A549 (cell line): Measurements from ENCODE around the gene DPYD. TPM values are rescaled to one million over a fixed set of nuclear protein-coding genes. Genes with fewer than 3 reads are reported as not detected.

Experiments used
- ATAC-seq, 2 experiments: fragments of 200-7000 bp in 1 of 2; fragments of >200 bp in 1 of 2; cut with Nextera tagmentation in 1 of 2; cut with Tn5 transposase in 1 of 2; 3 replicates each; pipeline versions ENCODE4 v1.8.0 to v1.9.1; 2018 to 2020; ENCODE audit warnings: mild to moderate bottlenecking in 1 of 2, moderate library complexity in 1 of 2
- CTCF ChIA-PET: fragments of 300-600 bp; sonication (Branson Sonifier 250); formaldehyde crosslinking; extraction: SDS; loops from one replicate; lab custom pipeline; 2021; ENCODE audit warnings: antibody characterized with exemption, inconsistent platforms; lab: Yijun Ruan, JAX
- POLR2A ChIA-PET: fragments of 350-600 bp; formaldehyde crosslinking; extraction: SDS; loops from one replicate; lab custom pipeline; 2021; ENCODE audit warnings: antibody characterized with exemption, inconsistent platforms; lab: Yijun Ruan, JAX
- DNase-seq, 2 experiments: peaks; one replicate each; pipeline versions ENCODE4 v3.0.0 to v3.0.0-alpha.2; 2011 to 2016; ENCODE audit warnings: low read depth in 1 of 2, low spot score in 1 of 2
- FAIRE-seq: peaks from 2 replicates; lab custom pipeline; 2011; peaks lifted over from hg19 to GRCh38; lab: Jason Lieb, UNC
- H3K27ac ChIP-seq, 2 experiments: fragments of >200 bp; sonication (Bioruptor Twin); formaldehyde crosslinking; 3 replicates each; pipeline ENCODE4 v1.5.1; 2016 to 2017
- H3K4me1 ChIP-seq: fragments of >200 bp; sonication (Bioruptor Twin); formaldehyde crosslinking; 3 replicates; pipeline ENCODE4 v1.6.1; 2016
- H3K4me2 ChIP-seq: fragments of >200 bp; sonication (Bioruptor Twin); formaldehyde crosslinking; 3 replicates; pipeline ENCODE4 v1.6.1; 2016
- H3K4me3 ChIP-seq: fragments of >200 bp; sonication (Bioruptor Twin); formaldehyde crosslinking; 3 replicates; pipeline ENCODE4 v1.5.1; 2016
- H3K9me3 ChIP-seq: fragments of >200 bp; sonication (Bioruptor Twin); formaldehyde crosslinking; 3 replicates; pipeline ENCODE4 v1.6.1; 2016
- CBX8 ChIP-seq: fragments of 200-600 bp; sonication (generic); IDR thresholded peaks from 2 replicates; pipeline ENCODE4 v1.6.1; 2016
- CHD2 ChIP-seq: fragments of 150-350 bp; IDR thresholded peaks from 2 replicates; pipeline ENCODE4 v1.6.1; 2014; ENCODE audit warnings: low read length; ENCODE audit not compliant: partially characterized antibody
- EHMT2 ChIP-seq: fragments of 200-600 bp; sonication (generic); IDR thresholded peaks from 2 replicates; pipeline ENCODE4 v1.6.1; 2016; ENCODE audit warnings: antibody characterized with exemption, low read depth, mild to moderate bottlenecking, moderate library complexity
- ESRRA ChIP-seq: fragments of 150-350 bp; IDR thresholded peaks from 2 replicates; pipeline ENCODE4 v1.6.1; 2014; ENCODE audit warnings: mild to moderate bottlenecking, low read length, borderline replicate concordance
- FOSL2 ChIP-seq, 2 experiments: fragments of 450-650 bp in 1 of 2; fragments of >200 bp in 1 of 2; sonication (Bioruptor Twin) in 1 of 2; formaldehyde crosslinking; IDR thresholded peaks; 2 replicates each; pipeline versions ENCODE4 v1.5.0 to v1.6.1; 2016 to 2020; ENCODE audit warnings: mild to moderate bottlenecking in 1 of 2, moderate library complexity in 1 of 2
- GATA3 ChIP-seq: IDR thresholded peaks from 2 replicates; pipeline ENCODE4 v1.6.1; 2012; ENCODE audit warnings: borderline replicate concordance
- HEYL ChIP-seq: fragments of 250-450 bp; sonication (Bioruptor Pico); IDR thresholded peaks from 2 replicates; pipeline ENCODE4 v1.8.0; 2021; ENCODE audit warnings: mild to moderate bottlenecking, moderate library complexity
- HOXA7 ChIP-seq: fragments of 250-450 bp; sonication (Bioruptor Pico); IDR thresholded peaks from 2 replicates; pipeline ENCODE4 v1.5.0; 2020; ENCODE audit warnings: mild to moderate bottlenecking, moderate library complexity
- HOXB5 ChIP-seq: fragments of 250-450 bp; sonication (Bioruptor Pico); IDR thresholded peaks from 2 replicates; pipeline ENCODE4 v1.5.0; 2020; ENCODE audit warnings: mild to moderate bottlenecking, moderate library complexity
- KDM1A ChIP-seq: fragments of 200-600 bp; sonication (generic); IDR thresholded peaks from 2 replicates; pipeline ENCODE4 v1.6.1; 2016; ENCODE audit warnings: low read depth, mild to moderate bottlenecking
- NFE2L2 ChIP-seq: fragments of 150-350 bp; conservative IDR thresholded peaks from 2 replicates; pipeline ENCODE4 v1.6.1; 2014; ENCODE audit warnings: low read length
- RAD21 ChIP-seq, 2 experiments: fragments of >200 bp in 1 of 2; sonication (Bioruptor Twin) in 1 of 2; formaldehyde crosslinking in 1 of 2; IDR thresholded peaks in 1 of 2; conservative IDR thresholded peaks in 1 of 2; 2 replicates in 1 of 2; 3 replicates in 1 of 2; pipeline ENCODE4 v1.6.1; 2012 to 2018; ENCODE audit warnings: inconsistent platforms in 1 of 2
- RARB ChIP-seq: fragments of 250-450 bp; sonication (Bioruptor Pico); IDR thresholded peaks from 2 replicates; pipeline ENCODE4 v1.8.0; 2021; ENCODE audit warnings: mild to moderate bottlenecking, moderate library complexity
- RCOR1 ChIP-seq: fragments of 150-350 bp; IDR thresholded peaks from 2 replicates; pipeline ENCODE4 v1.6.1; 2014; ENCODE audit warnings: antibody characterized with exemption, low read length, low read depth
- RNF2 ChIP-seq: fragments of 200-600 bp; sonication (generic); IDR thresholded peaks from 2 replicates; pipeline ENCODE4 v1.6.1; 2016; ENCODE audit warnings: low read depth, mild to moderate bottlenecking, antibody characterized with exemption, moderate library complexity, borderline replicate concordance
- SMC3 ChIP-seq: fragments of >200 bp; sonication (Bioruptor Twin); formaldehyde crosslinking; IDR thresholded peaks from 3 replicates; pipeline ENCODE4 v1.6.1; 2018; ENCODE audit warnings: inconsistent platforms
- TFCP2L1 ChIP-seq: fragments of 250-450 bp; sonication (Bioruptor Pico); IDR thresholded peaks from 2 replicates; pipeline ENCODE4 v1.5.0; 2021; ENCODE audit warnings: mild to moderate bottlenecking
- ZFP36 ChIP-seq: fragments of 450-650 bp; IDR thresholded peaks from 2 replicates; pipeline ENCODE4 v1.6.1; 2014; ENCODE audit warnings: borderline replicate concordance; ENCODE audit not compliant: partially characterized antibody
- WGBS: methylation state at CpG from one replicate; pipeline ENCODE4 v1.1.6; 2017; ENCODE audit errors: missing lambda C conversion rate; 5-methylcytosine and 5-hydroxymethylcytosine counted together
- polyA plus RNA-seq, 4 experiments: library from polyadenylated mRNA; depleted of rRNA in 3 of 4; stranded (reverse); fragments of >200 nt; fragmentation: RNase III in 1 of 4; extraction: RNeasy Plus Mini Kit Qiagen cat#74134 plus additional on column Dnase treatment in 1 of 4; gene quantifications; 2 replicates in 3 of 4; 3 replicates in 1 of 4; pipeline ENCODE4 v1.2.3, GENCODE V29; 2011 to 2017
- TF ChIP-seq, protein P1 (sequence below): fragments of >200 bp; sonication (Bioruptor Twin); formaldehyde crosslinking; IDR thresholded peaks from 3 replicates; pipeline ENCODE4 v1.5.1; 2016
- TF ChIP-seq, protein P2 (sequence below): fragments of 200-600 bp; sonication (generic); IDR thresholded peaks from 2 replicates; pipeline ENCODE4 v1.6.1; 2016; ENCODE audit warnings: antibody characterized with exemption, mild to moderate bottlenecking, moderate library complexity
- TF ChIP-seq, protein P3 (sequence below): IDR thresholded peaks from 2 replicates; pipeline ENCODE4 v1.6.1; 2012; ENCODE audit warnings: low read depth, borderline replicate concordance
- TF ChIP-seq, protein P4 (sequence below): fragments of 450-650 bp; IDR thresholded peaks from 2 replicates; pipeline ENCODE4 v1.6.1; 2014; ENCODE audit warnings: antibody characterized with exemption
- TF ChIP-seq, protein P5 (sequence below): fragments of 250-450 bp; sonication (Bioruptor Pico); IDR thresholded peaks from 2 replicates; pipeline ENCODE4 v1.5.0; 2021; ENCODE audit warnings: mild to moderate bottlenecking, moderate library complexity, borderline replicate concordance

DPYD gene
- polyA plus RNA-seq, 2 of the 4 experiments (the other 2 are of a cell fraction), result 5.9 to 7.5 TPM

DNA sequence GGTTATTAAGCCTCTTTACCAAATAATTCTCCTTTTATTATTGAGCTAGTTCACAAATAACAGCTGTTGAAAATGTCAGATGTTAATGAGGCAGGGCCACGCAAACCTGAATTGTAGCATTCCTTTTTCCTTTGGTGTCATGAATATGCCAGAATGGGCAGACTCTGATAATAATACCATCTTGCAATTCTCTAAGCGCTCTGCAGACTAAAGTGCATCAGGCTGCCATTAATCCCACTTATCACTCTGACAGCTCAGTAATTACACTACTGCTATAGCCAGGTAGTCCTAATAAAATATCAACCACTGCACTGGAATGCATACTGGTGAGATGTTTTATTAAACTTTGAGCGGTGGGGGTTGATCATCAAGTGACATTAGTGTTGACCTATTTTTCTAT lies 177.7 kb downstream of the DPYD start (continued):
- no peak for TF ChIP-seq ZFP36
- no peak for TF ChIP-seq NFE2L2
- TF ChIP-seq SMC3, result no peak
- TF ChIP-seq HOXA7 (CRISPR knock-in tag), result no peak
- TF ChIP-seq RCOR1, result no peak
- no peak for TF ChIP-seq FOSL2 (IDR thresholded peaks at IDR 0.05)
- no peak for TF ChIP-seq FOSL2 (CRISPR knock-in tag; IDR thresholded peaks at IDR 0.05)
- TF ChIP-seq RAD21 (conservative IDR thresholded peaks at IDR 0.05 in 1 of 2, IDR thresholded peaks at IDR 0.05 in 1 of 2), result no peak
- TF ChIP-seq, all 56 proteins: peak for 0

DNA sequence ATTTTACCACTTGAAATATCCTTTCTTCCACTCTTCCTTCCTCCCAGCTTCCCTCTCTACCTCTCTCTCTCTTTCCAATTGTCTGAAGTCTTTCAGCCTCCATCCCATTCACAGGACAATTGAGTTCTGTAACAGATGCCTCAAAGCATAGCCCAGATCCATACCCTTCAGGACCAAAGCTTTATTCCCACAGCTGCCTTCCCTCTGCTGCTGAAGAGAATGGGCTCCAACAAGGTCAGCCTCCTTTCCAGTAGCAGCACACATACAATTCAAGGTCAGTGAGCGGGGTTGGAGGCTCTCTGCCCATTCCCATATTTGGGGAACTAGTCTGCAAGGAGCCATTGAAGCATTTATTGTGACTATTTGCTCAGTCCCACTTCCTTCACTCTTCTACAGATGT lies 179.9 kb downstream of the DPYD start:
- Histone ChIP-seq H3K4me1 (no peaks in the 10 kb centered on the region), H3K4me2 (no peak overlapping the region), H3K27ac (no peak overlapping the region), H3K9me3 (no peaks in the 10 kb centered on the region), H3K4me3 (no peak overlapping the region)
- CTCF ChIA-PET, result no interaction called here
- 67% methylated on average over 1 of the region's 1 CpG for WGBS
- no peak for TF ChIP-seq CBX8
- no peak for TF ChIP-seq RNF2
- TF ChIP-seq, protein P1, sequence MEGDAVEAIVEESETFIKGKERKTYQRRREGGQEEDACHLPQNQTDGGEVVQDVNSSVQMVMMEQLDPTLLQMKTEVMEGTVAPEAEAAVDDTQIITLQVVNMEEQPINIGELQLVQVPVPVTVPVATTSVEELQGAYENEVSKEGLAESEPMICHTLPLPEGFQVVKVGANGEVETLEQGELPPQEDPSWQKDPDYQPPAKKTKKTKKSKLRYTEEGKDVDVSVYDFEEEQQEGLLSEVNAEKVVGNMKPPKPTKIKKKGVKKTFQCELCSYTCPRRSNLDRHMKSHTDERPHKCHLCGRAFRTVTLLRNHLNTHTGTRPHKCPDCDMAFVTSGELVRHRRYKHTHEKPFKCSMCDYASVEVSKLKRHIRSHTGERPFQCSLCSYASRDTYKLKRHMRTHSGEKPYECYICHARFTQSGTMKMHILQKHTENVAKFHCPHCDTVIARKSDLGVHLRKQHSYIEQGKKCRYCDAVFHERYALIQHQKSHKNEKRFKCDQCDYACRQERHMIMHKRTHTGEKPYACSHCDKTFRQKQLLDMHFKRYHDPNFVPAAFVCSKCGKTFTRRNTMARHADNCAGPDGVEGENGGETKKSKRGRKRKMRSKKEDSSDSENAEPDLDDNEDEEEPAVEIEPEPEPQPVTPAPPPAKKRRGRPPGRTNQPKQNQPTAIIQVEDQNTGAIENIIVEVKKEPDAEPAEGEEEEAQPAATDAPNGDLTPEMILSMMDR, result no peak
- TF ChIP-seq HOXB5 (CRISPR knock-in tag), result no peak
- TF ChIP-seq HOXA7 (CRISPR knock-in tag), result no peak
- TF ChIP-seq, protein P2, sequence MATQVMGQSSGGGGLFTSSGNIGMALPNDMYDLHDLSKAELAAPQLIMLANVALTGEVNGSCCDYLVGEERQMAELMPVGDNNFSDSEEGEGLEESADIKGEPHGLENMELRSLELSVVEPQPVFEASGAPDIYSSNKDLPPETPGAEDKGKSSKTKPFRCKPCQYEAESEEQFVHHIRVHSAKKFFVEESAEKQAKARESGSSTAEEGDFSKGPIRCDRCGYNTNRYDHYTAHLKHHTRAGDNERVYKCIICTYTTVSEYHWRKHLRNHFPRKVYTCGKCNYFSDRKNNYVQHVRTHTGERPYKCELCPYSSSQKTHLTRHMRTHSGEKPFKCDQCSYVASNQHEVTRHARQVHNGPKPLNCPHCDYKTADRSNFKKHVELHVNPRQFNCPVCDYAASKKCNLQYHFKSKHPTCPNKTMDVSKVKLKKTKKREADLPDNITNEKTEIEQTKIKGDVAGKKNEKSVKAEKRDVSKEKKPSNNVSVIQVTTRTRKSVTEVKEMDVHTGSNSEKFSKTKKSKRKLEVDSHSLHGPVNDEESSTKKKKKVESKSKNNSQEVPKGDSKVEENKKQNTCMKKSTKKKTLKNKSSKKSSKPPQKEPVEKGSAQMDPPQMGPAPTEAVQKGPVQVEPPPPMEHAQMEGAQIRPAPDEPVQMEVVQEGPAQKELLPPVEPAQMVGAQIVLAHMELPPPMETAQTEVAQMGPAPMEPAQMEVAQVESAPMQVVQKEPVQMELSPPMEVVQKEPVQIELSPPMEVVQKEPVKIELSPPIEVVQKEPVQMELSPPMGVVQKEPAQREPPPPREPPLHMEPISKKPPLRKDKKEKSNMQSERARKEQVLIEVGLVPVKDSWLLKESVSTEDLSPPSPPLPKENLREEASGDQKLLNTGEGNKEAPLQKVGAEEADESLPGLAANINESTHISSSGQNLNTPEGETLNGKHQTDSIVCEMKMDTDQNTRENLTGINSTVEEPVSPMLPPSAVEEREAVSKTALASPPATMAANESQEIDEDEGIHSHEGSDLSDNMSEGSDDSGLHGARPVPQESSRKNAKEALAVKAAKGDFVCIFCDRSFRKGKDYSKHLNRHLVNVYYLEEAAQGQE, result no peak
- TF ChIP-seq, protein P3, sequence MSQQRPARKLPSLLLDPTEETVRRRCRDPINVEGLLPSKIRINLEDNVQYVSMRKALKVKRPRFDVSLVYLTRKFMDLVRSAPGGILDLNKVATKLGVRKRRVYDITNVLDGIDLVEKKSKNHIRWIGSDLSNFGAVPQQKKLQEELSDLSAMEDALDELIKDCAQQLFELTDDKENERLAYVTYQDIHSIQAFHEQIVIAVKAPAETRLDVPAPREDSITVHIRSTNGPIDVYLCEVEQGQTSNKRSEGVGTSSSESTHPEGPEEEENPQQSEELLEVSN, result no peak
- no peak for TF ChIP-seq HEYL (CRISPR knock-in tag)
- no peak for ATAC-seq
- POLR2A ChIA-PET, result no interaction called here
- no peak for FAIRE-seq
- no peak for DNase-seq

DNA sequence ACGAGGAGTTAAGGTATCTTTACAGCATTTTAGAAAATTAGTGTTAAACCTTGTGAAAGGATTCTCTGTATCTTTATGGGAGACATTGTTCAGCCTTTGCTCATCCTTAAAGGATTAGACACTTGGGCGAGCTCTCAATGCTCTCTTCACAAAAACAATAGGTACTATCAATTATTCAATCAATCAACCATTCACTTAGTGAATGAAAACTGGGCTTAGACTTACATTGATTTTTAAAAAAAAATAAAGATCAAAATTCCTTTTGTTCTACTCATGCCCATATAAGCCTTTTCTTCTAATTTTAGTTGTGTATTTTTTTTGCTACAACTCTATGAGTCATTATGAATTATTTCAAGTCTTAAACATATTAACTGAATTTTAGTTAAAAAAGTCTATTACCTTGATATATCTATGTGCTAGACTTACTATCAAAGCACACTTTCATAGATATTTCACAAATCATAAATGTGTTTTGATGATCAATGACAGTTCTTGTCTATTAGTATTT lies 181.2 kb downstream of the DPYD start:
- no peak for DNase-seq
- Histone ChIP-seq H3K9me3 (no peaks in the 10 kb centered on the region), H3K4me1 (no peaks in the 10 kb centered on the region), H3K4me3 (no peak overlapping the region), H3K4me2 (no peak overlapping the region), H3K27ac (no peak overlapping the region)
- no peak for ATAC-seq
- ChIA-PET CTCF (no interaction called here), POLR2A (no interaction called here)
- TF ChIP-seq, protein P4, sequence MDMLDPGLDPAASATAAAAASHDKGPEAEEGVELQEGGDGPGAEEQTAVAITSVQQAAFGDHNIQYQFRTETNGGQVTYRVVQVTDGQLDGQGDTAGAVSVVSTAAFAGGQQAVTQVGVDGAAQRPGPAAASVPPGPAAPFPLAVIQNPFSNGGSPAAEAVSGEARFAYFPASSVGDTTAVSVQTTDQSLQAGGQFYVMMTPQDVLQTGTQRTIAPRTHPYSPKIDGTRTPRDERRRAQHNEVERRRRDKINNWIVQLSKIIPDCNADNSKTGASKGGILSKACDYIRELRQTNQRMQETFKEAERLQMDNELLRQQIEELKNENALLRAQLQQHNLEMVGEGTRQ, result no peak
- TF ChIP-seq TFCP2L1 (CRISPR knock-in tag) (no peak), CHD2 (no peak), GATA3 (no peak), ESRRA (no peak), RARB (CRISPR knock-in tag) (no peak), EHMT2 (no peak), KDM1A (no peak)
- TF ChIP-seq, protein P5, sequence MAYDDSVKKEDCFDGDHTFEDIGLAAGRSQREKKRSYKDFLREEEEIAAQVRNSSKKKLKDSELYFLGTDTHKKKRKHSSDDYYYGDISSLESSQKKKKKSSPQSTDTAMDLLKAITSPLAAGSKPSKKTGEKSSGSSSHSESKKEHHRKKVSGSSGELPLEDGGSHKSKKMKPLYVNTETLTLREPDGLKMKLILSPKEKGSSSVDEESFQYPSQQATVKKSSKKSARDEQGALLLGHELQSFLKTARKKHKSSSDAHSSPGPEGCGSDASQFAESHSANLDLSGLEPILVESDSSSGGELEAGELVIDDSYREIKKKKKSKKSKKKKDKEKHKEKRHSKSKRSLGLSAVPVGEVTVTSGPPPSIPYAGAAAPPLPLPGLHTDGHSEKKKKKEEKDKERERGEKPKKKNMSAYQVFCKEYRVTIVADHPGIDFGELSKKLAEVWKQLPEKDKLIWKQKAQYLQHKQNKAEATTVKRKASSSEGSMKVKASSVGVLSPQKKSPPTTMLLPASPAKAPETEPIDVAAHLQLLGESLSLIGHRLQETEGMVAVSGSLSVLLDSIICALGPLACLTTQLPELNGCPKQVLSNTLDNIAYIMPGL (CRISPR knock-in tag), result no peak
- FAIRE-seq, result no peak
- 92% methylated on average over 2 of the region's 2 CpGs for WGBS
